Stimulated activated CD4-positive, alpha-beta T cell treated with anti-CD3 and anti-CD28 coated beads, Interleukin-15, amount 100 ng/mL, for 24 hours (primary cell): ENCODE measurements around the gene PRM3.
A peak's percentile ranks its signal among the peaks of the same experiment; 100 is the strongest.

Experiments used
- DNase-seq: peaks from one replicate; pipeline ENCODE4 v3.0.0-alpha.2; 2020

PRM3 gene

GRCh38 chr16:11224096-11224893 is 49.1 kb downstream of the PRM3 start:
- peak; percentile 82 for DNase-seq
